ENCODE results near the gene NUP42.

Gene NUP42

GRCh38 chr7:23234569-23235296, 52.9 kb downstream of the NUP42 start:
- DNase-seq (ENCODE audit: low read depth) = no peak

- DNase-seq (ENCODE audit: low read depth) = no peak
These were observed 54.0 kb downstream of the NUP42 start for GRCh38 chr7:23235813-23236221.

DNA sequence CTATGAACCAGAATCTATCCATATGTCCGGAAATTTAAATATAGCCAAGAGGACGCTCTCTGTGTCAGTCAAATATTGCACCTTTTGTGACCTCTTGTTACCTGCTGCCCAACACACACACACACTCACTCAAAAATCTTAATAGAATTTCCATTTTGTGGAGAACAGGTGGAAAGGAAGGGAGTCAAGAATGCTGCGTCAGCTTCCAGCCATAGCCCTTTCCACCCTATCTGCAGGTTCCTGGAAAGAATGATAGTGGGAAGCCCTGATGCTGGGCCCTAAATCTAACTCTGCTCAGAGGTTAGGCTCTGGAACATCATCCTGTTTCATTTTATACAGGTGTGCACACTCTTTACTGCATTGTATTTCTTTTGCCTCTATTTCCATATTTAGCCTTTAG, 55.2 kb downstream of the NUP42 start:
- no peak for DNase-seq (ENCODE audit: low read depth)

DNA sequence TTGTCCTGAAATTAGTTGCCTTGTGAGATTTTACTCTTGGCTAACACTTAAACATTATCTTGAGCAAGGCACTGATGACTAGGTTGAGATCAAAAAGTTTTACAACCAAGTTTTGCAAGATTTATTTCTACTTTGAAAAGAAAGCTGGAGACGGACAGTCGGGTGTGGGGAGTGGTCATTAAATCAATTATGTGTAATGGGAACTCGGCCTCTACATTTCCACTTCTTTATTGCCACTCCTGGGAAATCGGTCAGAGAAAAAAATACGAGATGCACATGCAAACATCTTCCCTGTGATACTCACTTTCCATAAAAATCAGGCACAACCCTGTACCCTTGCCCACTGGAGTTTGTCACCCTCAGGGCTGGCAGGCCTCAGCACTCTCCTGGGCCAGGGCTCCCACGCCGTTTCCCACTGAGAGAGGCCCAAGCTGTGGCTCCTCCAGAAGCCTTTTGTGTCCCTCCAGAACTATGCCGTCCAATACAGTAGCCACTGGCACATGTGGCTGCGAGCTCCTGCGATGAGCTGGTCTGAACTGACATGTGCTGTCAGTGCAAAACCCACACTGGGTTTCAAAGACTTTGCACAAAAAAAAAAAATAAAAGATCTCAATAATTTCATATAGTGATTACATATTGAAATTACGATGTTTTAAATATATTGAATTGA, 57.3 kb downstream of the NUP42 start:
- no peak for DNase-seq (ENCODE audit: low read depth)

DNA sequence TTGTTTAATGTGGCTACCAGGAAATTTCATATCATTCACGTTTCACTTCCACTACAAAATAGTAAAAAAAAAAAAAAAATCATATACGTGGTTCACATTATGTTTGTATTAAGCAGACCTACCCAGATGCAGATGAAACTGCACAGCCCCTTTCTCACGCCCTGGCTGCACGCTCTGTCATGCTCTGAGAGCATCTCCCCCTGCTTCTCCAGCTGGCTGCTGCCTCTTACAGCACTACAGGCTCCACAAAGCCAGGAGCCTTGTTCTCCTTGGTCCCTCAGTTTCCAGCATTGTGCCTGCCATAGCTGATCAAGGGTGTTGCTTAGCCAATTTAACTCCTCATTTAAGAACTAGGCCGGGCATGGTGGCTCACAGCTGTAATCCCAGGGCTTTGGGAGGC, 57.9 kb downstream of the NUP42 start:
- DNase-seq (ENCODE audit: low read depth) = no peak

- no peak for DNase-seq (ENCODE audit: low read depth)
These were observed 60.5 kb downstream of the NUP42 start for GRCh38 chr7:23242321-23242720.

- no peak for DNase-seq (ENCODE audit: low read depth)
These were observed 61.1 kb downstream of the NUP42 start for GRCh38 chr7:23242935-23243334.

DNA sequence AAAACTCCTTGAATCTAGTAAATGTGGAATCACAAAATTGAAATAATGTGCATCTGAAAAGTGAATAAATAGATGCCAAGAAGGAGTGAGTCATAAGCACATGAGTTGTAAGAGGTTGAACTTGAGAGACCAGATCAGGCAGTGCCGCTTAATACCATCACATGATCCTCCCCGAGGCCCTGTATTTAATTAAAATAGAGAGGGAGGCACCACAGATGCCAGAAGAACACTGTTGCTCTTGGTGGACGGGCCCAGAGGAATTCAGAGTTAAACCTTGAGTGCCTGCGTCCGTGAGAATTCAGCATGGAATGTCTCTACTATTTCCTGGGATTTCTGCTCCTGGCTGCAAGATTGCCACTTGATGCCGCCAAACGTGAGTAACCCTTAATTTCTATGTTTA, 64.7 kb downstream of the NUP42 start, which contains the start of gene GPNMB:
Gene GPNMB, plus strand, starts transcription at position 221 of the 400 bp plus-strand sequence. Its CDS starts 83 bp downstream, at position 304.
- DNase-seq (ENCODE audit: low read depth) = peak; percentile 95

DNA sequence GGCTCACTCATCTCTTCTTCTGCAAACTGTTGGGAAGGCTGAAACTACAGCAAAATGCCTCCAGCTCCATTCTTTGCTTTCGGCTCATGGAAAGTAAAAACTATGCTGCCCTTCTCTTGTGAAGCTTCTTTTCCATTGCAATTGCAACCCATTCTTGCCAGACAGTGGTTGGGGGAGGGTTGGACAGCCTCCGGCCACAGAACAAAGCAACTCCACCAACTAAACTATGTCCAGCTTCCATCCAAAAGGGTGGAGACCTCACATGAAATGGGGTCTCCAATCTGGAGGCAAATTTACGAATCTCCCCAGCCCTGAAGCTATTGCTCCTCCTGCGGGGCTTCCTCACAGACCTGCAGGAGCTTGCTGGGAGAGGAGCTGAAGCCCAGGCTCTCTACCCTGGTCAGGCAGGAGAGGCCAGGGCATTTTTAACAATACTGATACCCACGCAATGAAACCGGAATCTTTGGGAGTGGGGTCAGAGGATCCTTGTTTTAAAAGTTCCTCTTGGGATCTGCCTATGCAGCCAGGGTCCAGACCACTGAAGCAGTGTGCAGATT, 65.3 kb downstream of the NUP42 start:
- peak; percentile 36 for DNase-seq (ENCODE audit: low read depth)

DNA sequence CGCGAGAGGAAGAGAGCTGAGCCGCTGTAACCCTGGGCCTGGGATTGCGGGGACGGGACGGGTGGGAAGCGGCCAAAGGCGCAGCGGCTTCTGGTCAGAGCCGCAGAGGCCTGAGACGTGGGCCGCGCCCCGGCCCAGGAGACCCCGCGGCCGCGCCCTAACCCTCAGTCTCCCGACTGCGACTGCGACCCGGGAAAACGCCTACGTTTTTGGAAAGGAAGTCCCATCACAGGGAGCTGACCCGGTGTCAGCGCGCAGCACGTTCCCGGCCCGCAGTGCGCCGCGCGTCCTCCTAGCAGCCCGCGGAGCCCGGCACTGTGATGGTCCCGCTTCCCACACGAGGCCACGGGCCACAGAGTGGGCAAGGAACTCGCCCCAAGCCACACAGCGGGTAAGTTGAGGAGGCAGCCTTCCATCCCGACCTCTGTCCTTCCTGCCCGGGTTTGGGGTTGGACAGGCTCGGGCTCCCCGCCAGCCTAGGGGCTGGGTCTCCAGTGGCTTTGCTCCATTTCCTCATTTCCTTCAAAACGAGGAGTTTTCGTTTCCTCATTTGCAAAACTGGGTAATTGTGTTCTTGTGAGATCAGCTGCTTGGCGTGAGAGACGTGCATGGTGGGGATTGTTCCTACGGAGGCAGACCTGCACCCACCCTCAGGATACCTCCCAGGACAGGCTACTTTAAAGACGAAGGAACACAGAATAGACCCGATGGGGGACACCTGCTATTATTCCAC, 65.9 kb downstream of the NUP42 start:
- no peak for DNase-seq (ENCODE audit: low read depth)

DNA sequence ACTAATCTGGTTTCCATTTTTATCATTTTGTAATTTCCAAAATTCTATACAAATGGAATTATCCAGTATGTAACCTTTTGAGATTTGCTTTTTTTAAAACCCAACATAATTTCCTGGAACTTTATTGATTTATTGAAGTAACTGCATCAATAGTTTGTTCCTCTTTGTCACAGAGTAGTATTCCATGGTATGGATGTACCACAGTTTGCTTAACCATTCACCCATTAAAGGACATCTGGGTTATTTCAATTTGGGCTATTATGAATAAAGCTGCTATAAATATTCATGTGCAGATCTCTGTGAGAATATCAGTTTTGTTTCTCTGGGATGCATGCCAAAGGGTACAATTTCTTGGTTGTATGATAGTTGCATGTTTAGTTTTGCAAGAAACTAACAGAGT, 67.6 kb downstream of the NUP42 start:
- no peak for DNase-seq (ENCODE audit: low read depth)
